HFFc6 (cell line): ENCODE measurements around the gene OR10G2. TPM values are rescaled to one million over a fixed set of nuclear protein-coding genes. Genes with fewer than 3 reads are reported as not detected.

Experiments used
- DNase-seq: peaks from one replicate; pipeline ENCODE4 v3.0.0-alpha.2; 2018
- H3K27ac Mint-ChIP-seq: 2 replicates; pipeline ENCODE4 v1.8.0; 2020; ENCODE audit warnings: mild to moderate bottlenecking, mixed read lengths
- H3K27me3 Mint-ChIP-seq: 2 replicates; pipeline ENCODE4 v1.8.0; 2021; ENCODE audit warnings: mild to moderate bottlenecking, moderate library complexity, mixed read lengths; ENCODE audit not compliant: insufficient read depth
- H3K36me3 Mint-ChIP-seq: 2 replicates; pipeline ENCODE4 v1.8.0; 2021; ENCODE audit warnings: low read depth, mixed read lengths
- H3K4me1 Mint-ChIP-seq: 2 replicates; pipeline ENCODE4 v1.8.0; 2020; ENCODE audit warnings: low read depth, mixed read lengths
- H3K4me3 Mint-ChIP-seq: 2 replicates; pipeline ENCODE4 v1.8.0; 2020; ENCODE audit warnings: mild to moderate bottlenecking, moderate library complexity, mixed read lengths
- H3K9me3 Mint-ChIP-seq: 2 replicates; pipeline ENCODE4 v1.8.0; 2020; ENCODE audit warnings: mild to moderate bottlenecking, mixed read lengths
- long read RNA-seq: library from polyadenylated mRNA; unstranded; transcript quantifications from one replicate; pipeline ENCODE4 v2.0.0, GENCODE V29; 2019
- total RNA-seq, 6 experiments: library from RNA; stranded (reverse); fragmentation: NEBNext Ultra II Directional; extraction: Animal tissue kit (Norgen Biotek cat#: 25700); gene quantifications; 2 replicates in 1 of 6; 3 replicates in 5 of 6; pipeline ENCODE4 v1.2.3, GENCODE V29; 2021
- TF ChIP-seq, protein P1 (sequence below): fragments of 200-600 bp; sonication (generic); IDR thresholded peaks from 2 replicates; pipeline ENCODE4 v1.5.0; 2021; ENCODE audit warnings: antibody characterized with exemption, mild to moderate bottlenecking

OR10G2 gene, protein sequence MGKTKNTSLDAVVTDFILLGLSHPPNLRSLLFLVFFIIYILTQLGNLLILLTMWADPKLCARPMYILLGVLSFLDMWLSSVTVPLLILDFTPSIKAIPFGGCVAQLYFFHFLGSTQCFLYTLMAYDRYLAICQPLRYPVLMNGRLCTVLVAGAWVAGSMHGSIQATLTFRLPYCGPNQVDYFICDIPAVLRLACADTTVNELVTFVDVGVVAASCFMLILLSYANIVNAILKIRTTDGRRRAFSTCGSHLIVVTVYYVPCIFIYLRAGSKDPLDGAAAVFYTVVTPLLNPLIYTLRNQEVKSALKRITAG
- not detected for total RNA-seq
- long read RNA-seq = 0 reads

DNA sequence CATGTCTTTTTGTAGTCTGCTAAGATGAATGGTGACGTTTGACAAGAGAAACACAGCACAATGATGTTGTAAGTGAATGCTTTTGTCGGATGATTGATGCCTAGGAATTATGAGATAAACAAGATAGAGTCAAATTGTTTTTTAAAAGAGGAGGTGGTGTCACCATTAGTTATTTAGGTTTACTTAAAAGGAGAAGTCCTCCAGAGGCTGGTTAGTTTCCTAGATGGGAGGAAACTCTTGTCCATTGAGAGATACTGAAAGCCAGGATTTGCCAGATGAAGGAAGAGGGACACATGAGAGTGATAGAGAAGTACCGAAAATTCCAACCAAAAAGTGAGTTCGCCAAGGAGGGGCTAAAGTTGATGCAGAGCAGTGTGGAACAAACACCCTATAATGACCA lies at the start of gene OR10G2:
Gene OR10G2, minus strand, starts transcription at position 101 of the 400 bp plus-strand sequence. Its CDS starts 98 bp downstream, at position 3.
- H3K9me3 Mint-ChIP-seq = peaks cover 9% of the 10 kb centered on the region
- TF ChIP-seq, protein P1, sequence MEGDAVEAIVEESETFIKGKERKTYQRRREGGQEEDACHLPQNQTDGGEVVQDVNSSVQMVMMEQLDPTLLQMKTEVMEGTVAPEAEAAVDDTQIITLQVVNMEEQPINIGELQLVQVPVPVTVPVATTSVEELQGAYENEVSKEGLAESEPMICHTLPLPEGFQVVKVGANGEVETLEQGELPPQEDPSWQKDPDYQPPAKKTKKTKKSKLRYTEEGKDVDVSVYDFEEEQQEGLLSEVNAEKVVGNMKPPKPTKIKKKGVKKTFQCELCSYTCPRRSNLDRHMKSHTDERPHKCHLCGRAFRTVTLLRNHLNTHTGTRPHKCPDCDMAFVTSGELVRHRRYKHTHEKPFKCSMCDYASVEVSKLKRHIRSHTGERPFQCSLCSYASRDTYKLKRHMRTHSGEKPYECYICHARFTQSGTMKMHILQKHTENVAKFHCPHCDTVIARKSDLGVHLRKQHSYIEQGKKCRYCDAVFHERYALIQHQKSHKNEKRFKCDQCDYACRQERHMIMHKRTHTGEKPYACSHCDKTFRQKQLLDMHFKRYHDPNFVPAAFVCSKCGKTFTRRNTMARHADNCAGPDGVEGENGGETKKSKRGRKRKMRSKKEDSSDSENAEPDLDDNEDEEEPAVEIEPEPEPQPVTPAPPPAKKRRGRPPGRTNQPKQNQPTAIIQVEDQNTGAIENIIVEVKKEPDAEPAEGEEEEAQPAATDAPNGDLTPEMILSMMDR = no peak
- no peaks in the 10 kb centered on the region for H3K4me1 Mint-ChIP-seq
- H3K4me3 Mint-ChIP-seq = no peak within 1 kb of the TSS
- H3K27me3 Mint-ChIP-seq = peaks cover 5% of the 10 kb centered on the region; the same call in 1 of the 2 replicates
- no peaks in the 10 kb centered on the region for H3K36me3 Mint-ChIP-seq
- H3K27ac Mint-ChIP-seq = no peak within 1 kb of the TSS
- DNase-seq = no peak

GRCh38 chr14:21680072-21680471 lies 45.3 kb upstream of the OR10G2 start:
- TF ChIP-seq, protein P1 = no peak
- Mint-ChIP-seq H3K4me3 (no peak overlapping the region), H3K36me3 (no peaks in the 10 kb centered on the region), H3K27me3 (no peaks in the 10 kb centered on the region), H3K4me1 (no peaks in the 10 kb centered on the region), H3K9me3 (peaks cover 25% of the 10 kb centered on the region), H3K27ac (no peak overlapping the region)
- peak; percentile 11 for DNase-seq

DNA sequence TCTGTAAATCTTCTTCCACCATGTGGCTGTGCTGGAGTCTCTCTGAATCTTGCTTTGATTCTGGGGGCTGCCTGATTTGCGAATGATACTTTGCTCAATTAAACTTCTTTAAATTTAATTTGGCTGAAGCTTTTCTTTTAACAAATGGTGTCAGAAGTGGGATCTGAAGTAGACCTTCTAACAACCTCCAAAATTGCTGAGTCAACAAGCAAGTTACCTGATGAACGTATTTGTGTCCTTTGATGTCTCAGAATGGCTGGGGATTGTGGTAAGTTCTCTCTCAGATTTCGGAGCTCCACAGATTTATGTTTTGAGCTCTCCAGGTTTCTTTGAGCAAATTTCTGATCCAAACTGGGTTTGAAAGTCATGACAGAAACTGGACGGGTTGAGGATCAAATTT lies 40.8 kb upstream of the OR10G2 start:
- Mint-ChIP-seq H3K4me1 (no peaks in the 10 kb centered on the region), H3K27me3 (no peaks in the 10 kb centered on the region; the same call in 1 of the 2 replicates), H3K9me3 (peaks cover 23% of the 10 kb centered on the region), H3K36me3 (no peaks in the 10 kb centered on the region), H3K27ac (no peak overlapping the region), H3K4me3 (no peak overlapping the region)
- TF ChIP-seq, protein P1 = no peak
- DNase-seq = no peak

DNA sequence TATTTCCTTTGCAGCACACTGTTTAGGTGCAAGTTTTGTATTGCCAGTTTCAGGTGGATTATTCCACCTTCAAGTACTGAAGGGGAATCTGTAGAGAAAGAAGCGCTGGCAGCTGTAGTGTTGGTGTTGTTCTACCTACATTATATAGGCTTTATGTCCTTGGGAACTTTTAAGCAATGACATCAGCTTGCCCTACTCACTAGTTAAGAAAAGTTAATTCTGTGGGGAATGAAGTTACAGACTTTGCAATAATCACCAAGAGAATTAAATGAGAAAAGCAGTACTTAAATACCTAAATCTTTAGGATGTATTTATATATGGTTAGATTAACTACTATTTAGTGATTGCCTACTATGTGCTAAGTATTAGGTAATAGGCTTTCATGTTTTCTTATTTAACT lies 39.0 kb upstream of the OR10G2 start, which contains the start of gene OR4E1:
Gene OR4E1, minus strand, starts transcription at position 101 of the 400 bp plus-strand sequence. CDS start 2,883 bp downstream, outside the sequence.
- DNase-seq = no peak
- Mint-ChIP-seq H3K4me3 (no peak within 1 kb of the TSS), H3K27me3 (peaks cover 1% of the 10 kb centered on the region; the same call in 1 of the 2 replicates), H3K4me1 (no peaks in the 10 kb centered on the region), H3K9me3 (peaks cover 23% of the 10 kb centered on the region), H3K27ac (no peak within 1 kb of the TSS), H3K36me3 (no peaks in the 10 kb centered on the region)
- TF ChIP-seq, protein P1 = no peak

DNA sequence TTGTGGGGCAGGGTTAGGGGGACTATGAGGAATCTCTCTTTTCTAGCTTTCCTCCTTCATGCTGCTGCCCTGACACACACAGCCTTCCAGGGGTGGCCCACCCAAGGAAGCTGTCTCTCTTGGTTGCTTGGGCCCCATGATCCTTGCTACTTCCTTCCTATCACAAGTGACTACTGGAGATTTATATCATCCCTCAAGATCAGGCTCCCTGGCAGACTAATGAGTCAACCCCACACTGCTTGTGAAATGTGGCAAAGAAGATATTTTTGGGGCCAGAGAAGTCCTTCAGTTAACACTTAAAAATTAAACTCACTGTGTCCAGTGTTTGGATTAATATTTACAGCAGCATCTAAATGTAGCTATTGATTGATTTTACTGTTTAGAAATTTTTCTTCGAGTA lies 37.4 kb upstream of the OR10G2 start:
- Mint-ChIP-seq H3K27ac (no peak overlapping the region), H3K9me3 (peaks cover 17% of the 10 kb centered on the region), H3K36me3 (no peaks in the 10 kb centered on the region), H3K4me1 (no peaks in the 10 kb centered on the region), H3K4me3 (no peak overlapping the region), H3K27me3 (peaks cover 1% of the 10 kb centered on the region; the same call in 1 of the 2 replicates)
- DNase-seq = peak; percentile 0
- TF ChIP-seq, protein P1 = no peak
